ENCODE results near the gene SNX33.

DNA sequence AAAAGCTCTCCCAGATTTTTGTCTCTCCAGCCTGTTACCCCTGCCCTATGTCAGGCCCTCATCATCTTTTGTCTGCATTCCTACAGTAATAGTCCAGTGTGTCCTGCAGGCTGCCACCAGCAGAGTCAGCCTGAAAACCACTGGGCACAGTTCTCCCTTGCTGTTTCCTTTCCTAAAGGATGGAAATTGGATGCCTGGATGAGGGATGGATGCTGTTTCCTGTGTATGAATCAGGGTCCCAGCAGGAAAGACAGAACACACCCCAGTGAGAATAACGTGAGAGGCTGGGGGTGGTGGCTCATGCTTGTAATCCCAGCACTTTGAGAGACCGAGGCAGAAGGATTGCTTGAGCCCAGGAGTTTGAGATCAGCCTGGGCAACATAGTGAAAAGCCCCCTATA lies 3.3 kb upstream of the SNX33 start:
- TF ChIP-seq, protein P1, sequence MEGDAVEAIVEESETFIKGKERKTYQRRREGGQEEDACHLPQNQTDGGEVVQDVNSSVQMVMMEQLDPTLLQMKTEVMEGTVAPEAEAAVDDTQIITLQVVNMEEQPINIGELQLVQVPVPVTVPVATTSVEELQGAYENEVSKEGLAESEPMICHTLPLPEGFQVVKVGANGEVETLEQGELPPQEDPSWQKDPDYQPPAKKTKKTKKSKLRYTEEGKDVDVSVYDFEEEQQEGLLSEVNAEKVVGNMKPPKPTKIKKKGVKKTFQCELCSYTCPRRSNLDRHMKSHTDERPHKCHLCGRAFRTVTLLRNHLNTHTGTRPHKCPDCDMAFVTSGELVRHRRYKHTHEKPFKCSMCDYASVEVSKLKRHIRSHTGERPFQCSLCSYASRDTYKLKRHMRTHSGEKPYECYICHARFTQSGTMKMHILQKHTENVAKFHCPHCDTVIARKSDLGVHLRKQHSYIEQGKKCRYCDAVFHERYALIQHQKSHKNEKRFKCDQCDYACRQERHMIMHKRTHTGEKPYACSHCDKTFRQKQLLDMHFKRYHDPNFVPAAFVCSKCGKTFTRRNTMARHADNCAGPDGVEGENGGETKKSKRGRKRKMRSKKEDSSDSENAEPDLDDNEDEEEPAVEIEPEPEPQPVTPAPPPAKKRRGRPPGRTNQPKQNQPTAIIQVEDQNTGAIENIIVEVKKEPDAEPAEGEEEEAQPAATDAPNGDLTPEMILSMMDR (IDR thresholded peaks at IDR 0.05; ENCODE audit: poor library complexity), result no peak
- TF ChIP-seq EZH2phosphoT487 (IDR thresholded peaks at IDR 0.05; ENCODE audit: low read depth, severe bottlenecking, unreplicated experiment), result no peak

All from hepatocyte (in vitro differentiated cells).